A549 treated with Mapracorat at 1 μM for 4 hours (cell line): ENCODE data around the gene SLC25A48. TPM values are rescaled to one million over a fixed set of nuclear protein-coding genes. Genes with fewer than 3 reads are reported as not detected.

Experiments used
- total RNA-seq: library from RNA; stranded (reverse); fragments of 200-300 nt; extraction: Qiagen RNA extraction; gene quantifications from 5 replicates; pipeline ENCODE4 v1.2.3, GENCODE V29; 2022

The SLC25A48 gene
- 0.12 to 0.45 TPM (median 0.29 TPM) in 4 of 5 replicates, not detected in the other for total RNA-seq

DNA sequence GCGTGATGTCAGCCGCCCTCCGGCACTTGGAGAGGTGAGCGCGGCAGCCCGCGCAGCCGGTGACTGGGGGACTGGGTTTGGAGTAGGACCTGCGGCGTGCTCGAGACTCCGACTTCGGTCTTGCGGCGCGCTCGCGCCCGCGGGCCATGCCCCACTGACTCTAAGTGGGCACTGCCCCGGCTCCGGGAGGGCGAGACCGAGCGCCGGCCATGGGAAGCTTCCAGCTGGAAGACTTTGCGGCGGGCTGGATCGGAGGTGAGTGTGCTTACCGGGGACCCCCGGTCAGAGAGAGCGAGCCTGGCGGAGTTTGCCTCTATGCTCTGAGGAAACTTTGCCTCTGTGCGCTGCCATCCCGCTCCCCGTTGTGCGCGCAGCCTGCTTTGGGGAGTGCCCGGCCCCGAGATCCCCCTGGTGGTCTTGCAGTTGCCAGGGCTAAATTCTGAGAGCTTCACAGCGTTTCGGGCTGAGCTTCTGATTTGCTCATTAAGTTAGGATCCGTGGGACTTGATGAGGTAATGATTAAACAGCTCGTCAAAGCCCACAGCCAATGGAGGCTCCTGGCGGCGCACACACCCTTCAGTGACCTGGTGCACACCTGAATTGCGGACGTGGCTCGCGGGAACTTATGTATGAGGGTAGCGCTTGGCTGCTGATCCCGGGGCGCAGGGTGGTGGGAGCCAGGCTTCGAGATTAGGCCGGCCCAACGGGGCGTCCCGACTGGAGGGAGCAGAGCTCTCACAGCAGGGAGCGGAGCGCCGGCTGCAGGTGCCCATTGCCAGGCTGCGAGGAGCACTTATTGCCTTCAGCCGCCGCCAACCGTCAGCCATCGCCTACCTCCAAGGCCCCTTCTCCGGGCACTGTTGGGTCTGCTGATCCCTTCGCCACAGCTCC is at the start of gene SLC25A48:
TSS of gene SLC25A48 (plus strand) at position 25 of the 891 bp plus-strand sequence. CDS start at position 210, 185 bp downstream.

DNA sequence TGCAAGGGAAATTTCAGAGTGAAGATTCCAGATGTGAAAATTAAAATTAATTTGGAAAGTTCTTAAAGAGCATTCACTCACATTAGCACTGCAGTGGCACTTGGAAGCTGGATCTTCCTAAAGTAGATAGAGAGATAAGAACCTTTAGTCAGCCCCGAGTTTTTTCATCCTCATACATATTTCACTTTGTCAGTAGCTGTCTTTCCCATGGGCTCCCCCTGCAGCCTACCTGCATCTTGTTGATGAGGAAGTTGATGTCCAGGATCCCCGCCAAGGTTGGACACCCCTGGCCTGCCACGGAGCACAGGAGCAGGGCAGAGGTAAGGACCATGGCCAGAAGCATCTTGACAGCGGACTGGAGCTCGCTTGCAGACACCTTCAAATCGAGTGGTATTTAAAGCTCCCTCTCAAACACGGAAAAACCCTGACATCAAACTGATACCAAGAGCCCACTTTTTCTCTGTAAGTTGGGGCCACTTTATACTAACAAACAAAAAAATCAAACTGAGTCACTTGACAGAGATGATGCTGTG is 61.1 kb downstream of the SLC25A48 start, which contains the start of gene IL9:
TSS of gene IL9 (minus strand) at position 368 of the 533 bp plus-strand sequence. CDS start at position 343, 25 bp downstream.

Other genes with a start within 250 kb of the SLC25A48 start
- not detected in 5 replicates for gene IL9, start 61.2 kb downstream of the SLC25A48 start, total RNA-seq
- gene LECT2, start 120.3 kb downstream of the SLC25A48 start, total RNA-seq: not detected in 5 replicates
- gene TGFBI, start 194.3 kb downstream of the SLC25A48 start, total RNA-seq: 1,374 to 2,017 TPM (median 1,715 TPM) in 5 replicates